ENCODE results near the gene STAB2. TPM values are rescaled to one million over a fixed set of nuclear protein-coding genes. Genes with fewer than 3 reads are reported as not detected.

Gene STAB2
- total and polyA plus RNA-seq, 2 donors (not counting 1 experiment from before 2014, with no cell fraction given): not detected

DNA sequence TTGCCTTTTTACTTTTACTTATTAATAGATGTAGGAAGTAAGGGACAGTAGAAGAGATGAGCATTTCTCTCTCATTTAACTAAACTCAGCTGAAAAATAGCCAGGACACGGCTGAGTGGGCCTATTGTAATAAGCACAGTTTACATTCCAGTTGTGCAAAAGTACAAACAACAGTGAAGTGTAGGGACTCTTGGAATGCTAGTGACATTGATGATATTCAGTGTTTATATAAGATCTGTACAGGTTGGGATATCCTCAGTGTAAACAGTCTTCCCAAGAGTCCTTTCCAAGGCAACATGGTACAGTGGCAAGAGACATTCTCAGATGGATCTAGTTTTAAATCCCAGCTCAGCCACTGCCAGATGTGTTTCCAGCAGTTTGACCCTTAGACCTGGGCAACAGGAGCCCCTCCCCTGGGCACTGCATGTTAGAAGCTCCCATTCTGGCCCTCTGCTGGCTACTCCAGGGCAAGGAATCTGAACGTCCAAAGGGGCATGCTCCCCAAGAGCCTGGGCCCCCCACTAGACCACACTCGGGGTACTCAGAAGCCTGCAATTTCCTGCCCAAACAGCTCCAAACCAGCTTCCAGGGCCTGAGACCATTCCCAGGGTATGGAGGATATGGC, 55.3 kb downstream of the STAB2 start:
- Histone ChIP-seq H3K9ac (ENCODE audit: low read length) (no peak overlapping the region), H3K9me3 (ENCODE audit: control extremely low read depth in 1 of 3, control insufficient read depth in 2 of 3, insufficient read depth in 1 of 3, low read length in 2 of 3) (peaks cover 2 to 5% (median 2%) of the 10 kb centered on the region in 3 donors), H3K36me3 (replicated peaks in 1 of 2; ENCODE audit: control extremely low read depth in 1 of 2, control insufficient read depth in 1 of 2, extremely low read depth in 1 of 2, insufficient read depth in 2 of 2, low read length in 1 of 2) (no peaks in the 10 kb centered on the region), H2AFZ (ENCODE audit: insufficient read depth, low read depth, low read length, poor library complexity, severe bottlenecking) (no peak overlapping the region), H3K27me3 (replicated peaks in 1 of 4; ENCODE audit: control extremely low read depth in 1 of 4, control insufficient read depth in 3 of 4, insufficient read depth in 4 of 4, low read length in 3 of 4) (peaks cover 0 to 4% (median 0%) of the 10 kb centered on the region in 4 experiments), H3K4me3 (ENCODE audit: control extremely low read depth in 1 of 5, extremely low read depth in 1 of 5, insufficient read depth in 1 of 5, low read depth in 2 of 5, low read length in 4 of 5) (no peak overlapping the region), H3K4me1 (ENCODE audit: control insufficient read depth in 2 of 2, insufficient read depth in 2 of 2, low read length in 2 of 2) (no peaks in the 10 kb centered on the region), H3K4me2 (replicated peaks; ENCODE audit: low read depth, low read length, poor library complexity, severe bottlenecking) (no peak overlapping the region), H3K27ac (ENCODE audit: low read length in 2 of 2) (no peak overlapping the region), H3K79me2 (ENCODE audit: control insufficient read depth, insufficient read depth, low read length) (no peaks in the 10 kb centered on the region), H4K20me1 (ENCODE audit: control insufficient read depth, insufficient read depth, low read length, poor library complexity, severe bottlenecking) (no peaks in the 10 kb centered on the region)
- 100% methylated on average over 1 of the region's 3 CpGs for WGBS (ENCODE audit: insufficient coverage)
- Mint-ChIP-seq H3K27ac (no peak overlapping the region), H3K4me3 (no peak overlapping the region), H3K9me3 (ENCODE audit: insufficient read depth) (no peaks in the 10 kb centered on the region), H3K27me3 (peaks cover 34% of the 10 kb centered on the region), H3K4me1 (no peaks in the 10 kb centered on the region)
- intact Hi-C loops (cut with micrococcal nuclease): no loop called here
- ChIA-PET CTCF (no interaction called here), POLR2A (no interaction called here)
- TF ChIP-seq, protein P1, sequence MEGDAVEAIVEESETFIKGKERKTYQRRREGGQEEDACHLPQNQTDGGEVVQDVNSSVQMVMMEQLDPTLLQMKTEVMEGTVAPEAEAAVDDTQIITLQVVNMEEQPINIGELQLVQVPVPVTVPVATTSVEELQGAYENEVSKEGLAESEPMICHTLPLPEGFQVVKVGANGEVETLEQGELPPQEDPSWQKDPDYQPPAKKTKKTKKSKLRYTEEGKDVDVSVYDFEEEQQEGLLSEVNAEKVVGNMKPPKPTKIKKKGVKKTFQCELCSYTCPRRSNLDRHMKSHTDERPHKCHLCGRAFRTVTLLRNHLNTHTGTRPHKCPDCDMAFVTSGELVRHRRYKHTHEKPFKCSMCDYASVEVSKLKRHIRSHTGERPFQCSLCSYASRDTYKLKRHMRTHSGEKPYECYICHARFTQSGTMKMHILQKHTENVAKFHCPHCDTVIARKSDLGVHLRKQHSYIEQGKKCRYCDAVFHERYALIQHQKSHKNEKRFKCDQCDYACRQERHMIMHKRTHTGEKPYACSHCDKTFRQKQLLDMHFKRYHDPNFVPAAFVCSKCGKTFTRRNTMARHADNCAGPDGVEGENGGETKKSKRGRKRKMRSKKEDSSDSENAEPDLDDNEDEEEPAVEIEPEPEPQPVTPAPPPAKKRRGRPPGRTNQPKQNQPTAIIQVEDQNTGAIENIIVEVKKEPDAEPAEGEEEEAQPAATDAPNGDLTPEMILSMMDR (IDR thresholded peaks at IDR 0.05): no peak
- no peak for TF ChIP-seq EZH2 (IDR thresholded peaks at IDR 0.05; ENCODE audit: borderline replicate concordance, insufficient read depth, low read depth, low read length, poor library complexity, severe bottlenecking)
- DNase-seq (no peak), ATAC-seq (ENCODE audit: low read depth) (no peak)

DNA sequence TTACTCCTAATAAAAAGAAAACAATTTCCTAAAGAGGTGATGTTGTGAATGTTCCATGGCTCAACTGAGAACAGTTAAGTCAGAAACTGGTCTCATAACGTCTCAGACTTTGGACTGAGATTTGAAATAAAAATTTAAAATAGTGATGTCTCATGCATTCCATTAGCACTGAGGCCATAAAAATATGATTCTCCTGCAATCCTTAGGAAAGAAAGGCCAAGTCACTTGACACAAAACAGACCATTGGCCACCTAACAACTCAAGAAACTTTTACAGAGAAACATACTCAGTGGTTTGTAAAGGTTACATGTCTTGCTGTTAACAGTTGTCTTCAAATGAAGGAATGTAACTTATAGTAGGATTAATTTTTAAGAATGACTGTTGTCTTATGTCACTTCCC, 58.1 kb downstream of the STAB2 start:
- POLR2A ChIA-PET: no interaction called here
- H3K27ac Mint-ChIP-seq: no peak overlapping the region
- peaks cover 0 to 5% (median 0%) of the 10 kb centered on the region in 3 donors for H3K9me3 ChIP-seq (ENCODE audit: control extremely low read depth in 1 of 3, control insufficient read depth in 2 of 3, insufficient read depth in 1 of 3, low read length in 2 of 3)
- no peaks in the 10 kb centered on the region for H4K20me1 ChIP-seq (ENCODE audit: control insufficient read depth, insufficient read depth, low read length, poor library complexity, severe bottlenecking)
- no peaks in the 10 kb centered on the region for H3K79me2 ChIP-seq (ENCODE audit: control insufficient read depth, insufficient read depth, low read length)
- H3K4me3 ChIP-seq (ENCODE audit: control extremely low read depth in 1 of 5, extremely low read depth in 1 of 5, insufficient read depth in 1 of 5, low read depth in 2 of 5, low read length in 4 of 5): no peak overlapping the region
- no peaks in the 10 kb centered on the region for H3K4me1 ChIP-seq (ENCODE audit: control insufficient read depth in 2 of 2, insufficient read depth in 2 of 2, low read length in 2 of 2)
- no peak overlapping the region for H3K27ac ChIP-seq (ENCODE audit: low read length in 2 of 2)
- no peaks in the 10 kb centered on the region for H3K36me3 ChIP-seq (replicated peaks in 1 of 2; ENCODE audit: control extremely low read depth in 1 of 2, control insufficient read depth in 1 of 2, extremely low read depth in 1 of 2, insufficient read depth in 2 of 2, low read length in 1 of 2)
- H3K4me3 Mint-ChIP-seq: no peak overlapping the region
- intact Hi-C loops (cut with micrococcal nuclease): no loop called here
- peaks cover 0 to 4% (median 1%) of the 10 kb centered on the region in 4 experiments for H3K27me3 ChIP-seq (replicated peaks in 1 of 4; ENCODE audit: control extremely low read depth in 1 of 4, control insufficient read depth in 3 of 4, insufficient read depth in 4 of 4, low read length in 3 of 4)
- ATAC-seq (ENCODE audit: low read depth): no peak
- H3K4me1 Mint-ChIP-seq: no peaks in the 10 kb centered on the region
- DNase-seq: no peak
- TF ChIP-seq EZH2 (IDR thresholded peaks at IDR 0.05; ENCODE audit: borderline replicate concordance, insufficient read depth, low read depth, low read length, poor library complexity, severe bottlenecking): no peak
- TF ChIP-seq, protein P1 (IDR thresholded peaks at IDR 0.05): no peak
- no peak overlapping the region for H3K9ac ChIP-seq (ENCODE audit: low read length)
- H3K9me3 Mint-ChIP-seq (ENCODE audit: insufficient read depth): no peaks in the 10 kb centered on the region
- H2AFZ ChIP-seq (ENCODE audit: insufficient read depth, low read depth, low read length, poor library complexity, severe bottlenecking): no peak overlapping the region
- no peak overlapping the region for H3K4me2 ChIP-seq (replicated peaks; ENCODE audit: low read depth, low read length, poor library complexity, severe bottlenecking)
- no CpG with 5 or more reads among the region's 1 CpG for WGBS (ENCODE audit: insufficient coverage)
- peaks cover 25% of the 10 kb centered on the region for H3K27me3 Mint-ChIP-seq
- CTCF ChIA-PET: no interaction called here
